SU-DHL-6 (cell line): Measurements from ENCODE around the gene ZDHHC24.

Source experiments
- EZH2phosphoT487 ChIP-seq: fragments of 200-600 bp; sonication (generic), shearing (Covaris generic); conservative IDR thresholded peaks from 2 replicates; pipeline ENCODE4 v1.6.1; 2018; ENCODE audit warnings: mild to moderate bottlenecking, antibody characterized with exemption, low read length, moderate library complexity, mixed read lengths
- TF ChIP-seq, protein P1 (sequence below): fragments of 200-600 bp; sonication (generic); IDR thresholded peaks from one replicate; pipeline ENCODE4 v1.5.1; 2017; ENCODE audit warnings: antibody characterized with exemption, mild to moderate bottlenecking, low read length, moderate library complexity; ENCODE audit not compliant: insufficient read depth, poor library complexity, severe bottlenecking

DNA sequence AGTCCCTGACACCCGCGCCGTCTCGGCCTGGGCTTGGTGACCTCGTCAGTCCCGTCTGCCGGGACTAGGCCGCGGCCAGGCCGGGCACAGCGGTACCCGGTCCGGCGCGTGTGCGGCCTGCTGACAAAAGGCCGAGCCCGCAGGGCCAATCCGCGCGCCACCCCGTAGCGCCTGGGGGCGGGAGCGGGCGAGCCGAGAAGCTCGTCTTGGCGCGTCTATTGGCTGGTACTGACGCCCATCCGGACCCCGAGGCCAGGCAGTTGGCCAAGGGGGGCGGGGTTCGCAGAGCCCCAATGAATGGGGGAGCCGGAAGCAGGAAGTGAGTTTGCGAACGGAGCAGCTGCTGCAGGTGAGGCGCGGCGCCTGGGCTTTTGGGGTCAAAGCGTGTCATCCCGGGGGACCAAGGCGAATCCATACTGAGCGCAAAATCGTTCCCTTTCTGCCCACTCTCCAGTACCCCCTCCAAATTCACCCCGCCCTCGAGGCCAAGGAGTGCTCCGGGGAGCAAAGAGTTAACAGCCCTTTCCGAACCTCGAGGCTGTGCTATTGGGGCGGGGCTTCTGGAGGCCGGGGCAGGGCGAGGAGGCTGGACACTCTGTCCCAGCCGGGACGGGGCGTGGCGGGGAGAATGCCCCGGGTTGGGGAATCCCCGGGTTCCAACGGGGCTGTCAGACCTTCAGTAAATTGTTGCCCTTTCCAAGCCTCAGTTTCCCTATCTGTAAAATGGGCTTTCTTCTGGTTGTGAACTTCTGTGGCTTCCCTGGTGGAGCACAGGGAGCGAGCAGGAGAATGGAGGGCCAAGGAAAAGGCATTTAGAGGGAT, 65.5 kb downstream of the ZDHHC24 start, which contains the start of gene DPP3:
- TF ChIP-seq, protein P1, sequence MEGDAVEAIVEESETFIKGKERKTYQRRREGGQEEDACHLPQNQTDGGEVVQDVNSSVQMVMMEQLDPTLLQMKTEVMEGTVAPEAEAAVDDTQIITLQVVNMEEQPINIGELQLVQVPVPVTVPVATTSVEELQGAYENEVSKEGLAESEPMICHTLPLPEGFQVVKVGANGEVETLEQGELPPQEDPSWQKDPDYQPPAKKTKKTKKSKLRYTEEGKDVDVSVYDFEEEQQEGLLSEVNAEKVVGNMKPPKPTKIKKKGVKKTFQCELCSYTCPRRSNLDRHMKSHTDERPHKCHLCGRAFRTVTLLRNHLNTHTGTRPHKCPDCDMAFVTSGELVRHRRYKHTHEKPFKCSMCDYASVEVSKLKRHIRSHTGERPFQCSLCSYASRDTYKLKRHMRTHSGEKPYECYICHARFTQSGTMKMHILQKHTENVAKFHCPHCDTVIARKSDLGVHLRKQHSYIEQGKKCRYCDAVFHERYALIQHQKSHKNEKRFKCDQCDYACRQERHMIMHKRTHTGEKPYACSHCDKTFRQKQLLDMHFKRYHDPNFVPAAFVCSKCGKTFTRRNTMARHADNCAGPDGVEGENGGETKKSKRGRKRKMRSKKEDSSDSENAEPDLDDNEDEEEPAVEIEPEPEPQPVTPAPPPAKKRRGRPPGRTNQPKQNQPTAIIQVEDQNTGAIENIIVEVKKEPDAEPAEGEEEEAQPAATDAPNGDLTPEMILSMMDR, result no peak
- TF ChIP-seq EZH2phosphoT487, result no peak
